ENCODE measurements around the gene PSMB9. TPM values are rescaled to one million over a fixed set of nuclear protein-coding genes. Genes with fewer than 3 reads are reported as not detected.

The PSMB9 gene
- total RNA-seq, 4 donors from 2014 or later: 22.2 to 84.2 (median 23.8) TPM

GRCh38 chr6:32838114-32838958 is 15.7 kb upstream of the PSMB9 start, which contains the start of gene TAP2:
Gene TAP2, minus strand, starts transcription at chr6:32838739. Its CDS starts 506 bp downstream, at chr6:32838233.
- peak; percentile 97 for ATAC-seq (ENCODE audit: low FRiP score)
- peak; percentile 95 for DNase-seq (ENCODE audit: low spot score)
- TF ChIP-seq CTCF (IDR thresholded peaks at IDR 0.05): peak in 2 of 3 donors; percentile 67 to 97

- no peak for ATAC-seq (ENCODE audit: low FRiP score)
- TF ChIP-seq CTCF (IDR thresholded peaks at IDR 0.05): no peak
- DNase-seq (ENCODE audit: low spot score): no peak
Measured at GRCh38 chr6:32839356-32839755, 14.6 kb upstream of the PSMB9 start.

GRCh38 chr6:32840604-32841246 is 13.3 kb upstream of the PSMB9 start:
- DNase-seq (ENCODE audit: low spot score): no peak
- TF ChIP-seq CTCF (IDR thresholded peaks at IDR 0.05): no peak
- ATAC-seq (ENCODE audit: low FRiP score): no peak

GRCh38 chr6:32842021-32842650 is 11.9 kb upstream of the PSMB9 start:
- ATAC-seq (ENCODE audit: low FRiP score): no peak
- TF ChIP-seq CTCF (IDR thresholded peaks at IDR 0.05): no peak
- DNase-seq (ENCODE audit: low spot score): no peak

- no peak for DNase-seq (ENCODE audit: low spot score)
- ATAC-seq (ENCODE audit: low FRiP score): no peak
- no peak for TF ChIP-seq CTCF (IDR thresholded peaks at IDR 0.05)
Measured at GRCh38 chr6:32842690-32843089, 11.3 kb upstream of the PSMB9 start.

GRCh38 chr6:32843331-32843978 is 10.5 kb upstream of the PSMB9 start:
- ATAC-seq (ENCODE audit: low FRiP score) (no peak), DNase-seq (ENCODE audit: low spot score) (no peak)
- no peak for TF ChIP-seq CTCF (IDR thresholded peaks at IDR 0.05)

All from omental fat pad (tissue), 4 donors.